Esophagus squamous epithelium (tissue), 5 donors: ENCODE results near the gene KCNC3. TPM values are rescaled to one million over a fixed set of nuclear protein-coding genes. Genes with fewer than 3 reads are reported as not detected.
A peak's percentile ranks its signal among the peaks of the same experiment; 100 is the strongest.

Experiments used
- DNase-seq: peaks from one replicate; lab custom pipeline; 2025; lab: John Stamatoyannopoulos, UW
- H3K27ac ChIP-seq, 4 donors: fragments of 200-600 bp; sonication (generic); one replicate each; pipeline ENCODE4 v1.5.1; 2016 to 2019; ENCODE audit warnings: mild to moderate bottlenecking in 1 of 4
- H3K27me3 ChIP-seq, 4 donors: fragments of 200-600 bp; sonication (generic); 1 replicate in 3 of 4; 2 replicates in 1 of 4; pipeline versions ENCODE4 v1.5.1 to v1.6.0; 2017 to 2021; ENCODE audit warnings: antibody characterized with exemption in 1 of 4
- H3K36me3 ChIP-seq, 3 donors: fragments of 200-600 bp; sonication (generic); one replicate each; pipeline ENCODE4 v1.5.1; 2016 to 2019
- H3K4me1 ChIP-seq, 3 donors: fragments of 200-600 bp; sonication (generic); one replicate each; pipeline ENCODE4 v1.5.1; 2017 to 2019
- H3K4me3 ChIP-seq, 4 donors: fragments of 200-600 bp; sonication (generic); 1 replicate in 3 of 4; 2 replicates in 1 of 4; pipeline ENCODE4 v1.5.1; 2016 to 2019; ENCODE audit warnings: mild to moderate bottlenecking in 2 of 4, moderate library complexity in 1 of 4
- H3K9me3 ChIP-seq, 3 donors: fragments of 200-600 bp; sonication (generic); one replicate each; pipeline ENCODE4 v1.5.1; 2016 to 2019
- POLR2A ChIP-seq, 4 donors: fragments of 450-650 bp; IDR thresholded peaks; one replicate each; pipeline ENCODE4 v1.6.1; 2017; ENCODE audit warnings: antibody characterized with exemption in 4 of 4, mild to moderate bottlenecking in 4 of 4, moderate library complexity in 3 of 4
- WGBS, 2 donors: methylation state at CpG; one replicate each; pipeline ENCODE4 v1.1.5; 2018; 5-methylcytosine and 5-hydroxymethylcytosine counted together
- intact Hi-C: fragments of 100-400 bp; cut with DNase I; formaldehyde crosslinking; loops from one replicate; pipeline ENCODE4 v1.15.0; 2022
- total RNA-seq, 4 donors: library from RNA; depleted of rRNA; stranded (reverse); fragments of >200 nt; gene quantifications; one replicate each; pipeline ENCODE4 v1.1.0, GENCODE V29; 2016
- TF ChIP-seq, protein P1 (sequence below), 6 experiments: fragments of 450-650 bp in 4 of 6; fragments of 200-600 bp in 2 of 6; sonication (generic) in 2 of 6; IDR thresholded peaks; one replicate each; pipeline ENCODE4 v1.5.1; 2016 to 2019; ENCODE audit warnings: antibody characterized with exemption in 6 of 6, mild to moderate bottlenecking in 4 of 6, moderate library complexity in 4 of 6
- donor health status: DM: yes; HTN: yes; CAD: no.

The KCNC3 gene
- total RNA-seq, 4 donors from 2014 or later: 0.48 to 0.87 (median 0.57) TPM; not detected in 1

DNA sequence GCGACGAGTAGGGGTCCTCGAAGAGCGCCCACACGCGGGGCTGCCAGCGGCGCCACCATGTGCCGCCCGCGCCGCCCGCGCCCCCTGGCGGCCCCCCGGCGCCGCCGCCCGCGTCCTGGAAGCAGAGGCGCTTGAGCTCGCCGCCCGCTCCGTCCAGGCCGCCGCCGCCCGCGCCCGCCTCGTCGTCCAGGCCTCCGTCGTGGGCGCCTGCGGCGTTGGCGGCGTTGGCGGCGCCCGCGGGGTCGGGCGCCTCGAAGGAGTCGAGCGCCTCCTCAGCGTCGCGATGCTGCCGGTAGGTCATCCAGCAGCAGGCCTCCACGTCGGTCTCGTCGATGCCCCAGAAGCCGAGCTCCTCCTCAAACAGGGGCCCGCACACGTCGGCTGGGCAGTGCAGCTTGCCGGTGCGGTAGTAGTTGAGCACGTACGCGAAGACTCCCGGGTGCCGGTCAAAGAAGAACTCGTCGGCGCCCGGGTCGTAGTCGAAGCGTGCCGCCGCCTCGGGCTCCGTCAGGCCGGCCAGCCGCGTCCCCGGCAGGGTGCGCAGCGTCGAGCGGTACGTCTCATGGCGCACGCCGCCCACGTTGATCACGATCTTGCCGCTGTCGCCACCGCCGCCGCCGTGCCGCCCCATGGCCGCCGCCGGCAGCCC is 829 bp downstream of the KCNC3 start:
- TF ChIP-seq, protein P1, sequence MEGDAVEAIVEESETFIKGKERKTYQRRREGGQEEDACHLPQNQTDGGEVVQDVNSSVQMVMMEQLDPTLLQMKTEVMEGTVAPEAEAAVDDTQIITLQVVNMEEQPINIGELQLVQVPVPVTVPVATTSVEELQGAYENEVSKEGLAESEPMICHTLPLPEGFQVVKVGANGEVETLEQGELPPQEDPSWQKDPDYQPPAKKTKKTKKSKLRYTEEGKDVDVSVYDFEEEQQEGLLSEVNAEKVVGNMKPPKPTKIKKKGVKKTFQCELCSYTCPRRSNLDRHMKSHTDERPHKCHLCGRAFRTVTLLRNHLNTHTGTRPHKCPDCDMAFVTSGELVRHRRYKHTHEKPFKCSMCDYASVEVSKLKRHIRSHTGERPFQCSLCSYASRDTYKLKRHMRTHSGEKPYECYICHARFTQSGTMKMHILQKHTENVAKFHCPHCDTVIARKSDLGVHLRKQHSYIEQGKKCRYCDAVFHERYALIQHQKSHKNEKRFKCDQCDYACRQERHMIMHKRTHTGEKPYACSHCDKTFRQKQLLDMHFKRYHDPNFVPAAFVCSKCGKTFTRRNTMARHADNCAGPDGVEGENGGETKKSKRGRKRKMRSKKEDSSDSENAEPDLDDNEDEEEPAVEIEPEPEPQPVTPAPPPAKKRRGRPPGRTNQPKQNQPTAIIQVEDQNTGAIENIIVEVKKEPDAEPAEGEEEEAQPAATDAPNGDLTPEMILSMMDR (IDR thresholded peaks at IDR 0.05): peak in 1 of 6 experiments; percentile 28
- no peak for TF ChIP-seq POLR2A (IDR thresholded peaks at IDR 0.05)
- Histone ChIP-seq H3K27ac (no peak overlapping the region), H3K4me1 (peaks cover 25 to 94% (median 34%) of the 10 kb centered on the region in 3 donors), H3K4me3 (peak overlapping the region; percentile 13 to 60 (median 36)), H3K27me3 (peaks cover 8 to 80% (median 22%) of the 10 kb centered on the region in 4 donors), H3K9me3 (peaks cover 0 to 6% (median 0%) of the 10 kb centered on the region in 3 donors), H3K36me3 (no peaks in the 10 kb centered on the region)
- intact Hi-C loops: no loop called here
- WGBS, 2 donors: no CpG with 5 or more reads among the region's 104 CpGs
- DNase-seq: no peak

DNA sequence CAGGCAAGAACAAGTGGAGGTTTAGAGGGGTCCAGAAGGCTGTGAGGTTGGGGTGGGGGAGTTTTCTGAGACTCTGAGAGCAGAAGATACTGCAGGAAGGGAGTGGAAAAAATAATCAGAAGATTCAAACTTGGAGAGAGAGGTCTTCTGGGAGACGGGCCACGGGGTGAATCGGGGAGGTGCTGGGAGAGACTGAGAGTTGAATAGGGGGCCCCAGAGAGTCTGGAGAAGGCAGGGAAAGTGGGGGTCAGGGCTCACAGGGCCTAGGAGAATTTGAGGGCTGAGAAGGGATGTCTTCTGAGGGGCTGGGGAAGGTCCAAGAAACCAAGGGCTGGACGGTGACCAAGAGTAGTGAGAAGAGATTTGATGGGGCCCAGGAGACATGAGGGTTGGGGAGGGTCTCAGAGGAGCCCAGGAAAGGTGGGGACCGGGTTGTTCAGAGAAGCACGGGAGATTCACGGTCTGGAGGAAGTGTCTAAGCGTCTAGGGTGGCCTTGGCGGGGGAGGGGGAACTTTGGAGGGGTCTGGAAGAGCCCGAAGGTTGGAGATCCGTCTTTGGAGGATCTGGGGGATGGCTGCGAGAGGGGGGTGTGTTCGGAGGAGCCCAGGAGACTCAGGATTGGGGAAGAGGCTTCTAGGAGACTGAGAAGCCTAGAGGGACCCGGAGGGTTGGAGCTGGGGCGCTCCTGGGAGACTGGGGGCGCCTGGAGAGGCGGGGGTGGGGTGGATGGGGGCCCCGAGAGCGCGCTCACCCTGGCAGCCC is 1.5 kb downstream of the KCNC3 start:
- H3K36me3 ChIP-seq: no peaks in the 10 kb centered on the region
- TF ChIP-seq POLR2A (IDR thresholded peaks at IDR 0.05): no peak
- TF ChIP-seq, protein P1 (IDR thresholded peaks at IDR 0.05): no peak
- 19 to 22% methylated on average over 11 to 13 of the region's 20 CpGs for WGBS, 2 donors
- peaks cover 0 to 6% (median 0%) of the 10 kb centered on the region in 3 donors for H3K9me3 ChIP-seq
- H3K4me3 ChIP-seq: peak overlapping the region in 1 of 4 donors; percentile 41
- H3K4me1 ChIP-seq: peaks cover 20 to 87% (median 29%) of the 10 kb centered on the region in 3 donors
- no peak overlapping the region for H3K27ac ChIP-seq
- DNase-seq: no peak
- H3K27me3 ChIP-seq: peaks cover 8 to 79% (median 19%) of the 10 kb centered on the region in 4 donors
- intact Hi-C loops: no loop called here

DNA sequence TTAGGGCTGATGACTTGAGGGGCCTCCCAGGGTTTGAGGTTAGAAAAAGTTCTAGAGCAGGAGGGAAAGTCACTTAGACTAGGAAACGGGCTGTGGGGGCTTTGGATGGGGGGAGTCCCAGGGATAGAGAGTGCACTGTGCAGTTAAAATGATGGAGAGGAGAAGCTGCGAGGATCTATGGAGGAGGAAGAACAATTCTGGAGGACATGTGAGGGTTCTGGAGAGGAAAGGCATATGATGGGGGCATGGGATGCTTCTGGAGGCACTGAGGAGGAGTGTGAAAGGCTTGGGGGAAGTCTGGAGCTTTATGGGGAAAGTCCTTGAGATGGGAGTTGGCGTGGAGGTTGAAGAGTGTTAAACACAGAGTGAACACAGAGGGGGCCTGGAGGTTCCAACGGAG is 2.2 kb downstream of the KCNC3 start:
- Histone ChIP-seq H3K4me1 (peaks cover 20 to 81% (median 29%) of the 10 kb centered on the region in 3 donors), H3K9me3 (peaks cover 0 to 6% (median 0%) of the 10 kb centered on the region in 3 donors), H3K27me3 (peaks cover 8 to 77% (median 18%) of the 10 kb centered on the region in 4 donors), H3K4me3 (no peak overlapping the region), H3K36me3 (no peaks in the 10 kb centered on the region), H3K27ac (no peak overlapping the region)
- no peak for TF ChIP-seq POLR2A (IDR thresholded peaks at IDR 0.05)
- TF ChIP-seq, protein P1 (IDR thresholded peaks at IDR 0.05): no peak
- DNase-seq: no peak
- intact Hi-C loops: no loop called here
- 35 to 41% methylated on average over 3 to 4 of the region's 4 CpGs for WGBS, 2 donors

DNA sequence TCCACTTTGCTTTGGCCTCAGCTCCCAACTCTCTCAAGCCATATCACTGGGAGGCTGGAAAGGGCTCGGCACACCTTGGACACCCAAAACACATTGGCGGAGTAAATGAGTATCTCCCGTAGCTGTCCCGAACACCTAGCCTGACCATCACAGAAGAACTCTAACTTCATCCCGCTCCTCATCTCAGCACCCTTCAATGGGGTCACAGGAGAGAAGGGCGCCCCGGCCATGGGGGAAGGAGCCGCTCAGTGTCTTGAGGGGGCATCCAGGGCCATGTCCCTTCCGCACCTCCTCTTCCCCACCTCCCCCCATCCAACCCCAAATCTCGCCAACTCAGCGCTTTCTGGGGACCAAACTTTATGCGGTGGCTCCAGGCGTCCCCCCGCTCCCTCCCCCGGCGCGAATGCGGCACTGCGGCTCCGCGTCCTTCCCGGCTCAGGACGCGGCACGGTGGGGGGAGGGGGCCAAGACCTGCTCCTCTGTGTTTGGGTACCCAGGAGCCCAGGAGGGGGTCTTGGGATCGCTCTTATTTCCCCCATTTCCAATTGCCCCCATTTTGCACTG is 3.0 kb downstream of the KCNC3 start:
- WGBS, 2 donors: 0 to 20% methylated on average over 1 to 5 of the region's 26 CpGs
- no peak overlapping the region for H3K27ac ChIP-seq
- peaks cover 20 to 72% (median 29%) of the 10 kb centered on the region in 3 donors for H3K4me1 ChIP-seq
- DNase-seq: no peak
- intact Hi-C loops: no loop called here
- peaks cover 8 to 75% (median 16%) of the 10 kb centered on the region in 4 donors for H3K27me3 ChIP-seq
- peaks cover 0 to 6% (median 0%) of the 10 kb centered on the region in 3 donors for H3K9me3 ChIP-seq
- no peaks in the 10 kb centered on the region for H3K36me3 ChIP-seq
- H3K4me3 ChIP-seq: peak overlapping the region in 1 of 4 donors; percentile 28
- TF ChIP-seq POLR2A (IDR thresholded peaks at IDR 0.05): no peak
- TF ChIP-seq, protein P1 (IDR thresholded peaks at IDR 0.05): no peak
